ENCODE measurements around the gene ABCA6. TPM values are rescaled to one million over a fixed set of nuclear protein-coding genes. Genes with fewer than 3 reads are reported as not detected.
"Not testable (repeated sequence)": the region's sequence is repeated elsewhere in the genome, so short reads cannot be mapped to it uniquely, and the experiment has no call there.

ABCA6 gene
- total and polyA plus RNA-seq, 2 of the 13 experiments (the other 11 are each of a cell fraction or from before 2014, with no cell fraction given): 0.05 to 0.11 TPM

DNA sequence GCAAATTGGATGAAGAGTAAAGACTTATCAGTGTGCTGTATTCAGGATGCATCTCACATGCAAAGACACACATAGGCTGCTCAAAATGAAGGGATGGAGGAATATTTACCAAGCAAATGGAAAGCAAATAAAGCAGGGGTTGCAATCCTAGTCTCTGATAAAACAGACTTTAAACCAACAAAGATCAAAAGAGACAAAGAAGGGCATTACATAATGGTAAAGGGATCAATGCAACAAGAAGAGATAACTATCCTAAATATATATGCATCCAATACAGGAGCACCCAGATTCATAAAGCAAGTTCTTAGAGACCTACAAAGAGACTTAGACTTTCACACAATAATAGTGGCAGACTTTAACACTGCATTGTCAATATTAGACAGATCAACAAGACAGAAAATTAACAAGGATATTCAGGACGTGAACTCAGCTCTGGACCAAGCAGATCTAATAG lies 68.9 kb downstream of the ABCA6 start:
- Histone ChIP-seq H3K4me1 (ENCODE audit: insufficient read depth, low read length) (peaks cover 57% of the 10 kb centered on the region), H3K4me2 (ENCODE audit: low read depth, low read length) (0 out of 2 replicates have a peak overlapping the region, but pooled peaks have one; percentile 9)
- CTCF ChIA-PET (ENCODE audit: low intra/inter-chr PET ratio, low total read pairs); POLR2A ChIA-PET; H3K9ac ChIP-seq (ENCODE audit: insufficient read depth, low read depth, low read length); H3K79me2 ChIP-seq (ENCODE audit: insufficient read depth, low read length); BruUV-seq (replicated peaks); H2AFZ ChIP-seq (ENCODE audit: low read length); H3K27ac ChIP-seq (ENCODE audit: extremely low read length, insufficient read depth, low read length); H3K4me3 ChIP-seq (replicated peaks in 1 of 3; ENCODE audit: insufficient read depth in 1 of 3, low read depth in 2 of 3, low read length in 3 of 3); FAIRE-seq; ATAC-seq; H3K9me3 ChIP-seq (ENCODE audit: low read length); H3K36me3 ChIP-seq (replicated peaks in 1 of 2; ENCODE audit: control insufficient read depth in 1 of 2, insufficient read depth in 2 of 2, low read length in 2 of 2); H3K27me3 ChIP-seq (ENCODE audit: control insufficient read depth in 1 of 2, insufficient read depth in 2 of 2, low read length in 2 of 2); H4K20me1 ChIP-seq (ENCODE audit: insufficient read depth, low read length): not testable (repeated sequence)
- WGBS (ENCODE audit: low lambda C conversion rate): 0% methylated on average over 1 of the region's 1 CpG
- peak; percentile 82 for DNase-seq (ENCODE audit: low spot score)
- in situ Hi-C loops (cut with HindIII; ENCODE audit: extremely low pct_ligation_motif_present, low pct_unique_long_range_greater_than_20kb) (loop anchor here (25.0 kb wide), 1 partner anchor 286 kb away; no protein-coding TSS in a partner anchor), intact Hi-C loops (cut with micrococcal nuclease; ENCODE audit: unreplicated experiment) (loop anchor here (5.0 kb wide), 1 partner anchor 301 kb away; no protein-coding TSS in a partner anchor)
- peak; percentile 48; the same call in 1 of the 2 replicates for TF ChIP-seq ETV5 (CRISPR knock-in tag; IDR thresholded peaks at IDR 0.05; ENCODE audit: borderline replicate concordance)
- TF ChIP-seq ERF (CRISPR knock-in tag; IDR thresholded peaks at IDR 0.05): peak; percentile 77
- 0 out of 2 replicates have a peak, but pooled peaks have one; percentile 54 for TF ChIP-seq SAP130 (CRISPR knock-in tag; IDR thresholded peaks at IDR 0.05; ENCODE audit: low read depth)
- TF ChIP-seq YY1 (IDR thresholded peaks at IDR 0.05; ENCODE audit: insufficient read depth, insufficient replicate concordance, low read depth, low read length): peak; percentile 12
- 0 out of 2 replicates have a peak, but pooled peaks have one; percentile 24 for TF ChIP-seq CEBPB (IDR thresholded peaks at IDR 0.05; ENCODE audit: borderline replicate concordance, low read depth, low read length)
- peak; percentile 76; the same call in 1 of the 2 replicates for TF ChIP-seq ZBTB3 (CRISPR knock-in tag; IDR thresholded peaks at IDR 0.05; ENCODE audit: borderline replicate concordance, low read depth)
- TF ChIP-seq, protein P1, sequence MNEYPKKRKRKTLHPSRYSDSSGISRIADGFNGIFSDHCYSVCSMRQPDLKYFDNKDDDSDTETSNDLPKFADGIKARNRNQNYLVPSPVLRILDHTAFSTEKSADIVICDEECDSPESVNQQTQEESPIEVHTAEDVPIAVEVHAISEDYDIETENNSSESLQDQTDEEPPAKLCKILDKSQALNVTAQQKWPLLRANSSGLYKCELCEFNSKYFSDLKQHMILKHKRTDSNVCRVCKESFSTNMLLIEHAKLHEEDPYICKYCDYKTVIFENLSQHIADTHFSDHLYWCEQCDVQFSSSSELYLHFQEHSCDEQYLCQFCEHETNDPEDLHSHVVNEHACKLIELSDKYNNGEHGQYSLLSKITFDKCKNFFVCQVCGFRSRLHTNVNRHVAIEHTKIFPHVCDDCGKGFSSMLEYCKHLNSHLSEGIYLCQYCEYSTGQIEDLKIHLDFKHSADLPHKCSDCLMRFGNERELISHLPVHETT (CRISPR knock-in tag; conservative IDR thresholded peaks at IDR 0.05): peak; percentile 63
- TF ChIP-seq HDAC2 (CRISPR knock-in tag; IDR thresholded peaks at IDR 0.05): peak; percentile 94
- TF ChIP-seq, protein P2, sequence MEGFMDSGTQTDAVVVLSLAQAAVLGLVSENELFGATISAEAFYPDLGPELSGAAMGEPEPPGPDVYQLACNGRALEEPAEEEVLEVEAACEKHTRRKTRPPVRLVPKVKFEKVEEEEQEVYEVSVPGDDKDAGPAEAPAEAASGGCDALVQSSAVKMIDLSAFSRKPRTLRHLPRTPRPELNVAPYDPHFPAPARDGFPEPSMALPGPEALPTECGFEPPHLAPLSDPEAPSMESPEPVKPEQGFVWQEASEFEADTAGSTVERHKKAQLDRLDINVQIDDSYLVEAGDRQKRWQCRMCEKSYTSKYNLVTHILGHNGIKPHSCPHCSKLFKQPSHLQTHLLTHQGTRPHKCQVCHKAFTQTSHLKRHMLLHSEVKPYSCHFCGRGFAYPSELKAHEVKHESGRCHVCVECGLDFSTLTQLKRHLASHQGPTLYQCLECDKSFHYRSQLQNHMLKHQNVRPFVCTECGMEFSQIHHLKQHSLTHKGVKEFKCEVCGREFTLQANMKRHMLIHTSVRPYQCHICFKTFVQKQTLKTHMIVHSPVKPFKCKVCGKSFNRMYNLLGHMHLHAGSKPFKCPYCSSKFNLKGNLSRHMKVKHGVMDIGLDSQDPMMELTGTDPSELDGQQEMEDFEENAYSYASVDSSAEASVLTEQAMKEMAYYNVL (CRISPR knock-in tag; IDR thresholded peaks at IDR 0.05; ENCODE audit: borderline replicate concordance): peak; percentile 99
- peak; percentile 61; the same call in 1 of the 2 replicates for TF ChIP-seq FOXK2 (IDR thresholded peaks at IDR 0.05)
- peak; percentile 87 for TF ChIP-seq TARDBP (CRISPR knock-in tag; IDR thresholded peaks at IDR 0.05)
- peak; percentile 71; the same call in 1 of the 2 replicates for TF ChIP-seq TRIM24 (CRISPR knock-in tag; IDR thresholded peaks at IDR 0.05)
- TF ChIP-seq KDM3A (CRISPR knock-in tag; IDR thresholded peaks at IDR 0.05; ENCODE audit: low read depth): peak; percentile 31; the same call in 1 of the 2 replicates
- peak; percentile 82 for TF ChIP-seq ZNF792 (CRISPR knock-in tag; IDR thresholded peaks at IDR 0.05)
- peak; percentile 46; the same call in 1 of the 2 replicates for TF ChIP-seq REPIN1 (CRISPR knock-in tag; IDR thresholded peaks at IDR 0.05; ENCODE audit: borderline replicate concordance, low read depth)
- TF ChIP-seq HMG20B (CRISPR knock-in tag; conservative IDR thresholded peaks at IDR 0.05): peak; percentile 89
- 0 out of 2 replicates have a peak, but pooled peaks have one; percentile 29 for TF ChIP-seq FOSL2 (CRISPR knock-in tag; IDR thresholded peaks at IDR 0.05)
- TF ChIP-seq, protein P3, sequence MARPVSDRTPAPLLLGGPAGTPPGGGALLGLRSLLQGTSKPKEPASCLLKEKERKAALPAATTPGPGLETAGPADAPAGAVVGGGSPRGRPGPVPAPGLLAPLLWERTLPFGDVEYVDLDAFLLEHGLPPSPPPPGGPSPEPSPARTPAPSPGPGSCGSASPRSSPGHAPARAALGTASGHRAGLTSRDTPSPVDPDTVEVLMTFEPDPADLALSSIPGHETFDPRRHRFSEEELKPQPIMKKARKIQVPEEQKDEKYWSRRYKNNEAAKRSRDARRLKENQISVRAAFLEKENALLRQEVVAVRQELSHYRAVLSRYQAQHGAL (CRISPR knock-in tag; IDR thresholded peaks at IDR 0.05; ENCODE audit: not compliant biosample characterization): peak; percentile 62

Measured in HepG2 (cell line).